Neural crest cell (in vitro differentiated cells): ENCODE data around the gene IL36G. TPM values are rescaled to one million over a fixed set of nuclear protein-coding genes. Genes with fewer than 3 reads are reported as not detected.

Experiments
- DNase-seq: peaks from one replicate; pipeline ENCODE4 v3.0.0; 2021; ENCODE audit warnings: low read depth, mixed read lengths, low spot score
- H3K27ac Mint-ChIP-seq: one replicate; pipeline ENCODE4 v1.8.0; 2021; ENCODE audit warnings: mild to moderate bottlenecking, mixed read lengths; ENCODE audit not compliant: unreplicated experiment
- H3K27me3 Mint-ChIP-seq: 2 replicates; pipeline ENCODE4 v1.8.0; 2021; ENCODE audit warnings: low read depth, mild to moderate bottlenecking, mixed read lengths
- H3K36me3 Mint-ChIP-seq: 2 replicates; pipeline ENCODE4 v1.8.0; 2021; ENCODE audit warnings: low read depth, mild to moderate bottlenecking, mixed read lengths
- H3K4me1 Mint-ChIP-seq: 2 replicates; pipeline ENCODE4 v1.8.0; 2021; ENCODE audit warnings: mixed read lengths
- H3K4me3 Mint-ChIP-seq: one replicate; pipeline ENCODE4 v1.8.0; 2021; ENCODE audit warnings: mild to moderate bottlenecking, mixed read lengths
- H3K9me3 Mint-ChIP-seq: 2 replicates; pipeline ENCODE4 v1.8.0; 2021; ENCODE audit warnings: mixed read lengths
- CTCF ChIP-seq: fragments of 200-600 bp; sonication (generic); conservative IDR thresholded peaks from 2 replicates; pipeline ENCODE4 v1.5.0; 2021; ENCODE audit warnings: antibody characterized with exemption, mild to moderate bottlenecking
- total RNA-seq: library from RNA; stranded (reverse); gene quantifications from 2 replicates; pipeline ENCODE4 v1.2.1, GENCODE V29; 2021

The IL36G gene
- total RNA-seq, 1 donor from 2014 or later: not detected

DNA sequence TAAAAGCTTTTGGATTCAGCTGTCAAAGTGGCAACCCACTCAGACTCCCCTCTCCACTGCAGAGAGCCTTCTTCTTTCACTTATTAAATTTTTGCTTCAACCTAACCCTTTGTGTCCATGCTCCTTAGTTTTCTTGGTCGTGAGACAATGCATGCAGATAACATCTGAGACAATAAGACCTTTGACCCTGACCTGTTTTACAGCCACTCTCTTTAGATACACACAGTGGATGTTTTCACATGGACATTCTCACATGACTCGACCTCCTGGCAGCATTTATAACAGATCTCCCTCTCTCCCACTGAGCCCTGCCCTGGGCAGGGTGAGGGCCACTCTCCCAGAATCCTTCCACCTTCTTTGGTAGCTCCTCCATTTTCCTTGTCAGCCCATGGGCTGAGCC is 30.4 kb upstream of the IL36G start:
- Mint-ChIP-seq H3K36me3 (no peaks in the 10 kb centered on the region), H3K9me3 (peaks cover 5% of the 10 kb centered on the region), H3K27me3 (peaks cover 24% of the 10 kb centered on the region), H3K4me3 (no peak overlapping the region), H3K27ac (no peak overlapping the region), H3K4me1 (no peaks in the 10 kb centered on the region)
- TF ChIP-seq CTCF: no peak
- DNase-seq: no peak

GRCh38 chr2:112949456-112949855 is 28.4 kb upstream of the IL36G start:
- H3K9me3 Mint-ChIP-seq: peaks cover 5% of the 10 kb centered on the region
- no peak overlapping the region for H3K4me3 Mint-ChIP-seq
- no peak for TF ChIP-seq CTCF
- DNase-seq: no peak
- H3K27ac Mint-ChIP-seq: no peak overlapping the region
- peaks cover 32% of the 10 kb centered on the region for H3K27me3 Mint-ChIP-seq
- H3K4me1 Mint-ChIP-seq: no peaks in the 10 kb centered on the region
- no peaks in the 10 kb centered on the region for H3K36me3 Mint-ChIP-seq

DNA sequence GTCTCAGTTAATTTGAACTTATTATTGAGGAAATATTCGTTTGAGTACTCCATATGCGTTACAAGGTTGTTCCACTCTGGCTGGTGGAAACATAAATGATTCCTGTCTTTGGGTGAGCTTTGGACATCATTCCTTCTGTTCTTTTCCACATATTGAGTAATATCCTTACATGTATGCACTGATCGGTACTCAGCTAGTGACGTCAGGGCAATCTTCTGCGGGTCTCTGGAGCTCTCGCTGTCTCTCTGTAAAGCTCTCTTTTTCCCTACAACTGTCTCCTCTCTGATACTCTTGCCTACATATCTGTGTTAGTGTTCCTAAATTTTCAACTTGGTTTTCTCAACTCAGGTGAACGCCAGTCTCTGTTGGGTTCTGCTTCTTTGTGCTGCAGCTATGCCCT is 23.4 kb upstream of the IL36G start:
- DNase-seq: no peak
- Mint-ChIP-seq H3K27me3 (peaks cover 30% of the 10 kb centered on the region), H3K36me3 (no peaks in the 10 kb centered on the region), H3K27ac (no peak overlapping the region), H3K4me1 (no peaks in the 10 kb centered on the region), H3K9me3 (no peaks in the 10 kb centered on the region), H3K4me3 (no peak overlapping the region)
- TF ChIP-seq CTCF: no peak

DNA sequence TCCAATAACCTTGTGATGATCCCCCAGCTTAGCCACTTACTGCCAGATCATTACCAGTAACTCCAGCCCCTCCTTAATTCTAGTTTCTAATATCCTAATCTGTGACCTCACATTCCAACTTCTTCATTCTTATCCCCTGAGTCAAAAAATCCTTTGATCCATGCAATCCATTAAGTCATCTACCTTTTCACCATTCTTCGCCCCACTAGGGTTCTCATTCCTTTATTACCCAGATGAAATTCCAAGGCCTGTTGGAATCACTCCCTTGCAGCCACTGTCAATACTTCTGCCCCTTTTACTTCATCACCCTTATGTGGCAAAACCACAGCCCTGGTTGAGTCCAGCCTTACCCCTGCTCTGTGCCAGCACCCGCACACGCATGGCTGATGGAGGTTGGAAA is 20.3 kb upstream of the IL36G start:
- Mint-ChIP-seq H3K36me3 (no peaks in the 10 kb centered on the region), H3K27ac (no peak overlapping the region), H3K9me3 (no peaks in the 10 kb centered on the region), H3K4me3 (no peak overlapping the region), H3K4me1 (no peaks in the 10 kb centered on the region), H3K27me3 (peaks cover 10% of the 10 kb centered on the region)
- no peak for DNase-seq
- no peak for TF ChIP-seq CTCF

- H3K4me1 Mint-ChIP-seq: no peaks in the 10 kb centered on the region
- no peak overlapping the region for H3K27ac Mint-ChIP-seq
- peaks cover 4% of the 10 kb centered on the region for H3K27me3 Mint-ChIP-seq
- no peaks in the 10 kb centered on the region for H3K9me3 Mint-ChIP-seq
- H3K36me3 Mint-ChIP-seq: no peaks in the 10 kb centered on the region
- TF ChIP-seq CTCF: peak; percentile 85
- peak; percentile 17 for DNase-seq
- no peak overlapping the region for H3K4me3 Mint-ChIP-seq
Measured at GRCh38 chr2:112958428-112959108, 19.2 kb upstream of the IL36G start.
